Endothelial cell of umbilical vein (primary cell): Measurements from ENCODE around the gene GALNT2.

Experiments used
- EZH2 ChIP-seq: IDR thresholded peaks from 2 replicates; pipeline ENCODE4 v1.6.1; 2012; ENCODE audit warnings: borderline replicate concordance, low read depth, mild to moderate bottlenecking, moderate library complexity, low read length, inconsistent platforms; ENCODE audit not compliant: severe bottlenecking
- MAX ChIP-seq: IDR thresholded peaks from 2 replicates; pipeline ENCODE4 v1.6.1; 2011; ENCODE audit not compliant: insufficient read depth, insufficient read length
- TF ChIP-seq, protein P1 (sequence below), 2 donors: IDR thresholded peaks; 1 replicate in 1 of 2; 2 replicates in 1 of 2; pipeline ENCODE4 v1.5.1; 2011; ENCODE audit warnings: low read length in 2 of 2, mild to moderate bottlenecking in 2 of 2, moderate library complexity in 2 of 2, control low read depth in 1 of 2, inconsistent platforms in 1 of 2, low read depth in 1 of 2; ENCODE audit not compliant: insufficient read depth in 1 of 2; ENCODE audit errors: extremely low read depth in 1 of 2

- TF ChIP-seq, protein P1, sequence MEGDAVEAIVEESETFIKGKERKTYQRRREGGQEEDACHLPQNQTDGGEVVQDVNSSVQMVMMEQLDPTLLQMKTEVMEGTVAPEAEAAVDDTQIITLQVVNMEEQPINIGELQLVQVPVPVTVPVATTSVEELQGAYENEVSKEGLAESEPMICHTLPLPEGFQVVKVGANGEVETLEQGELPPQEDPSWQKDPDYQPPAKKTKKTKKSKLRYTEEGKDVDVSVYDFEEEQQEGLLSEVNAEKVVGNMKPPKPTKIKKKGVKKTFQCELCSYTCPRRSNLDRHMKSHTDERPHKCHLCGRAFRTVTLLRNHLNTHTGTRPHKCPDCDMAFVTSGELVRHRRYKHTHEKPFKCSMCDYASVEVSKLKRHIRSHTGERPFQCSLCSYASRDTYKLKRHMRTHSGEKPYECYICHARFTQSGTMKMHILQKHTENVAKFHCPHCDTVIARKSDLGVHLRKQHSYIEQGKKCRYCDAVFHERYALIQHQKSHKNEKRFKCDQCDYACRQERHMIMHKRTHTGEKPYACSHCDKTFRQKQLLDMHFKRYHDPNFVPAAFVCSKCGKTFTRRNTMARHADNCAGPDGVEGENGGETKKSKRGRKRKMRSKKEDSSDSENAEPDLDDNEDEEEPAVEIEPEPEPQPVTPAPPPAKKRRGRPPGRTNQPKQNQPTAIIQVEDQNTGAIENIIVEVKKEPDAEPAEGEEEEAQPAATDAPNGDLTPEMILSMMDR (IDR thresholded peaks at IDR 0.05; ENCODE audit: extremely low read depth in 1 of 2, insufficient read depth in 1 of 2, low read depth in 1 of 2, low read length in 2 of 2), result no peak
- TF ChIP-seq EZH2 (no peak), MAX (no peak)
These were observed 15.9 kb upstream of the GALNT2 start for GRCh38 chr1:230050973-230051735.
